ENCODE measurements around the gene RPL4.

GRCh38 chr15:66545255-66545654 is 40.6 kb upstream of the RPL4 start:
- no peak for TF ChIP-seq PPARD (CRISPR knock-in tag; IDR thresholded peaks at IDR 0.05)
- no peak for TF ChIP-seq LEF1 (IDR thresholded peaks at IDR 0.05)
- no peak for TF ChIP-seq ZNF24 (IDR thresholded peaks at IDR 0.05)
- TF ChIP-seq RFX5 (IDR thresholded peaks at IDR 0.05; ENCODE audit: low read depth, low read length) = no peak
- no peak for TF ChIP-seq POLR2AphosphoS5 (IDR thresholded peaks at IDR 0.05; ENCODE audit: control insufficient read depth, insufficient read depth, low read depth, low read length)
- no peak for TF ChIP-seq ZNF740 (CRISPR knock-in tag; IDR thresholded peaks at IDR 0.05)
- TF ChIP-seq ZNF740 (tag; IDR thresholded peaks at IDR 0.05) = no peak
- TF ChIP-seq SETDB1 (IDR thresholded peaks at IDR 0.05; ENCODE audit: low read length) = no peak
- TF ChIP-seq CEBPZ (IDR thresholded peaks at IDR 0.05; ENCODE audit: borderline replicate concordance, low read depth, low read length) = no peak
- TF ChIP-seq GTF2E2 (tag; IDR thresholded peaks at IDR 0.05) = no peak
- TF ChIP-seq ZFX (CRISPR knock-in tag; IDR thresholded peaks at IDR 0.05) = no peak
- TF ChIP-seq ZNF696 (CRISPR knock-in tag; conservative IDR thresholded peaks at IDR 0.05) = no peak
- TF ChIP-seq ZNF274 (IDR thresholded peaks at IDR 0.05; ENCODE audit: borderline replicate concordance, low read depth, low read length) = no peak
- TF ChIP-seq ZFP30 (CRISPR knock-in tag; IDR thresholded peaks at IDR 0.05; ENCODE audit: borderline replicate concordance) = no peak
- TF ChIP-seq ZNF76 (CRISPR knock-in tag; IDR thresholded peaks at IDR 0.05; ENCODE audit: borderline replicate concordance) = no peak
